ENCODE data around the gene RDH14. TPM values are rescaled to one million over a fixed set of nuclear protein-coding genes. Genes with fewer than 3 reads are reported as not detected.

The RDH14 gene
- total RNA-seq, 1 experiment from 2014 or later, result 22.4 TPM

DNA sequence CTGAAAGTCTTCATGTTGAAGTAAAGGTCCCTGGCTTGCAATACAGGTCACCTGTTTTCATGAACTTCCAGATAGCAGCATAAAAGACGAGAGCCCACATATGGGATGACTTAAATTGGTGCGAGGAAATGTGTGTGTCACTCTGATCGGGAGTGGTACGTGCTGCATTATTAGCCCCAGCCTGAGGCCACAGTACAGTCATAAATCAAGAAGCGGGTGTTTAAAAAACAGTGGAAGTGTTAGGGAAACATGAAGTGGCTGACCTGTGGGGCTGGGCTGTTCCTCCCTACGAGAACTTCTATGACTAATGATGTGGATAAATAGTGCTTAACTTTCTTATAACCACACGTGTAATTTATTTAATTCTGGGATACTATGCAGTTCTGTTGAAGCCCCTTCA lies 24.4 kb downstream of the RDH14 start:
- POLR2A ChIA-PET, result no interaction called here
- no peaks in the 10 kb centered on the region for H3K36me3 Mint-ChIP-seq
- H3K9me3 Mint-ChIP-seq, result no peaks in the 10 kb centered on the region
- no peak overlapping the region for H3K27ac Mint-ChIP-seq
- ATAC-seq (no peak), DNase-seq (ENCODE audit: low spot score) (no peak)
- no peak overlapping the region for H3K4me3 Mint-ChIP-seq
- CTCF ChIA-PET, result interaction anchor here (0.8 kb wide), 1 partner anchor 15 kb away, joined by 4 read pairs; no protein-coding TSS in a partner anchor
- no peaks in the 10 kb centered on the region; the same call in 1 of the 2 replicates for H3K27me3 Mint-ChIP-seq (ENCODE audit: low read depth)
- no peaks in the 10 kb centered on the region for H3K4me1 Mint-ChIP-seq
- TF ChIP-seq NR3C1 (CRISPR knock-in tag; conservative IDR thresholded peaks at IDR 0.05; ENCODE audit: low read depth), result no peak
- TF ChIP-seq PRRX2 (CRISPR knock-in tag; IDR thresholded peaks at IDR 0.05), result no peak
- no peak for TF ChIP-seq CBFB (CRISPR knock-in tag; IDR thresholded peaks at IDR 0.05; ENCODE audit: low read depth)
- no peak for TF ChIP-seq JAZF1 (CRISPR knock-in tag; IDR thresholded peaks at IDR 0.05)
- TF ChIP-seq CREB1 (CRISPR knock-in tag; IDR thresholded peaks at IDR 0.05), result no peak
- no peak for TF ChIP-seq PREB (CRISPR knock-in tag; IDR thresholded peaks at IDR 0.05; ENCODE audit: borderline replicate concordance)
- no peak for TF ChIP-seq ZNF232 (CRISPR knock-in tag; IDR thresholded peaks at IDR 0.05)
- TF ChIP-seq, protein P1, sequence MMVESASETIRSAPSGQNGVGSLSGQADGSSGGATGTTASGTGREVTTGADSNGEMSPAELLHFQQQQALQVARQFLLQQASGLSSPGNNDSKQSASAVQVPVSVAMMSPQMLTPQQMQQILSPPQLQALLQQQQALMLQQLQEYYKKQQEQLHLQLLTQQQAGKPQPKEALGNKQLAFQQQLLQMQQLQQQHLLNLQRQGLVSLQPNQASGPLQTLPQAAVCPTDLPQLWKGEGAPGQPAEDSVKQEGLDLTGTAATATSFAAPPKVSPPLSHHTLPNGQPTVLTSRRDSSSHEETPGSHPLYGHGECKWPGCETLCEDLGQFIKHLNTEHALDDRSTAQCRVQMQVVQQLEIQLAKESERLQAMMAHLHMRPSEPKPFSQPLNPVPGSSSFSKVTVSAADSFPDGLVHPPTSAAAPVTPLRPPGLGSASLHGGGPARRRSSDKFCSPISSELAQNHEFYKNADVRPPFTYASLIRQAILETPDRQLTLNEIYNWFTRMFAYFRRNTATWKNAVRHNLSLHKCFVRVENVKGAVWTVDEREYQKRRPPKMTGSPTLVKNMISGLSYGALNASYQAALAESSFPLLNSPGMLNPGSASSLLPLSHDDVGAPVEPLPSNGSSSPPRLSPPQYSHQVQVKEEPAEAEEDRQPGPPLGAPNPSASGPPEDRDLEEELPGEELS (CRISPR knock-in tag; IDR thresholded peaks at IDR 0.05), result no peak
- TF ChIP-seq, protein P2, sequence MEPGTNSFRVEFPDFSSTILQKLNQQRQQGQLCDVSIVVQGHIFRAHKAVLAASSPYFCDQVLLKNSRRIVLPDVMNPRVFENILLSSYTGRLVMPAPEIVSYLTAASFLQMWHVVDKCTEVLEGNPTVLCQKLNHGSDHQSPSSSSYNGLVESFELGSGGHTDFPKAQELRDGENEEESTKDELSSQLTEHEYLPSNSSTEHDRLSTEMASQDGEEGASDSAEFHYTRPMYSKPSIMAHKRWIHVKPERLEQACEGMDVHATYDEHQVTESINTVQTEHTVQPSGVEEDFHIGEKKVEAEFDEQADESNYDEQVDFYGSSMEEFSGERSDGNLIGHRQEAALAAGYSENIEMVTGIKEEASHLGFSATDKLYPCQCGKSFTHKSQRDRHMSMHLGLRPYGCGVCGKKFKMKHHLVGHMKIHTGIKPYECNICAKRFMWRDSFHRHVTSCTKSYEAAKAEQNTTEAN (CRISPR knock-in tag; IDR thresholded peaks at IDR 0.05), result no peak
- no peak for TF ChIP-seq RELA (CRISPR knock-in tag; IDR thresholded peaks at IDR 0.05; ENCODE audit: borderline replicate concordance)
- TF ChIP-seq, protein P3, sequence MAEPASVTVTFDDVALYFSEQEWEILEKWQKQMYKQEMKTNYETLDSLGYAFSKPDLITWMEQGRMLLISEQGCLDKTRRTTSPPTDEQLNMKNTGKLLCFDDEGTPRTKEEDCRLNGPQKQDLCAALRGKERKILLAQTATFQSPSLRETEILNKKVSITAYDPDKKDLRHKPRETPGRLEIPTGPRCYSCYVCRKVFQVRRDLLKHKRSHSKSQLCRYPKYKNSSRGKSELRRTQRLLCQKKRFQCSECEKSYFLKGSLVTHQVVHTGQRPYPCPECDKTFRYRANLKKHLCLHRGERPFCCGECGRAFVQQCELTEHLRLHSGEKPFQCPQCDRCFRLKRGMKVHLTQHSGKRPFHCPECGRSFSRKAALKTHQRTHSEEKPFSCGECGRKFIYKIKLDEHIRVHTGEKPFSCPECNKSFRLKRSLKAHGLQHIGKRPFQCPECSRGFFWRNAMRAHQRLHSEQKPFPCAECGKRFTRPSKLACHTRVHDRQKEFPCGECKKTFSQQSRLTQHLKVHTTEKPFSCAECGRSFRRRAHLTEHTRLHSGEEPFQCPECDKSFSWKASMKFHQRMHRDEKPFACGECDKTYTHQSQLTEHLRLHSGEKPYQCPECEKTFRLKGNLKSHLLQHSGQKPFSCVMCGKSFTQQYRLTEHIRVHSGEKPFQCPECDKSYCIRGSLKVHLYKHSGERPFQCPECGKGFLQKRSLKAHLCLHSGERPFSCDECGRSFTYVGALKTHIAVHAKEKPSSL (CRISPR knock-in tag; conservative IDR thresholded peaks at IDR 0.05), result no peak
- TF ChIP-seq ETV6 (CRISPR knock-in tag; IDR thresholded peaks at IDR 0.05), result no peak
- no peak for TF ChIP-seq MLX (CRISPR knock-in tag; IDR thresholded peaks at IDR 0.05)
- no peak for TF ChIP-seq ZBTB21 (CRISPR knock-in tag; IDR thresholded peaks at IDR 0.05; ENCODE audit: borderline replicate concordance)
- no peak for TF ChIP-seq ATF6 (CRISPR knock-in tag; IDR thresholded peaks at IDR 0.05)

GRCh38 chr2:18531194-18531593 lies 29.3 kb downstream of the RDH14 start:
- Mint-ChIP-seq H3K36me3 (no peaks in the 10 kb centered on the region), H3K27ac (no peak overlapping the region), H3K4me3 (no peak overlapping the region), H3K9me3 (no peaks in the 10 kb centered on the region), H3K4me1 (no peaks in the 10 kb centered on the region; the same call in 1 of the 2 replicates), H3K27me3 (ENCODE audit: low read depth) (no peaks in the 10 kb centered on the region)
- ChIA-PET POLR2A (no interaction called here), CTCF (no interaction called here)
- ATAC-seq (no peak), DNase-seq (ENCODE audit: low spot score) (no peak)
- no peak for TF ChIP-seq SMAD3 (CRISPR knock-in tag; IDR thresholded peaks at IDR 0.05; ENCODE audit: borderline replicate concordance)
- no peak for TF ChIP-seq OVOL2 (CRISPR knock-in tag; IDR thresholded peaks at IDR 0.05; ENCODE audit: borderline replicate concordance)
- TF ChIP-seq, protein P2 (CRISPR knock-in tag; IDR thresholded peaks at IDR 0.05), result no peak
- TF ChIP-seq, protein P4, sequence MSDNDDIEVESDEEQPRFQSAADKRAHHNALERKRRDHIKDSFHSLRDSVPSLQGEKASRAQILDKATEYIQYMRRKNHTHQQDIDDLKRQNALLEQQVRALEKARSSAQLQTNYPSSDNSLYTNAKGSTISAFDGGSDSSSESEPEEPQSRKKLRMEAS (CRISPR knock-in tag; IDR thresholded peaks at IDR 0.05), result no peak
- no peak for TF ChIP-seq E2F5 (CRISPR knock-in tag; IDR thresholded peaks at IDR 0.05)
- no peak for TF ChIP-seq ATF1 (CRISPR knock-in tag; IDR thresholded peaks at IDR 0.05)
- TF ChIP-seq ZNF121 (CRISPR knock-in tag; IDR thresholded peaks at IDR 0.05), result no peak
- TF ChIP-seq MYBL2 (CRISPR knock-in tag; IDR thresholded peaks at IDR 0.05), result no peak
- TF ChIP-seq CDX4 (CRISPR knock-in tag; IDR thresholded peaks at IDR 0.05; ENCODE audit: borderline replicate concordance), result no peak

Data from WTC11 (cell line).